Hepatocyte (in vitro differentiated cells): Measurements from ENCODE around the gene YPEL1. TPM values are rescaled to one million over a fixed set of nuclear protein-coding genes. Genes with fewer than 3 reads are reported as not detected.

Source experiments
- DNase-seq: peaks from one replicate; pipeline ENCODE4 v3.0.0-alpha.2; 2016; ENCODE audit warnings: low spot score
- H2AFZ ChIP-seq: fragments of 200-600 bp; sonication (generic); 2 replicates; pipeline ENCODE4 v1.6.0; 2016; ENCODE audit warnings: antibody characterized with exemption, mild to moderate bottlenecking
- H3K27ac ChIP-seq: fragments of 200-600 bp; sonication (generic); 2 replicates; pipeline ENCODE4 v1.5.1; 2016; ENCODE audit warnings: mild to moderate bottlenecking
- H3K27me3 ChIP-seq: fragments of 200-600 bp; sonication (generic); 2 replicates; pipeline ENCODE4 v1.6.1; 2016
- H3K36me3 ChIP-seq: fragments of 200-600 bp; sonication (generic); replicated peaks from 2 replicates; pipeline ENCODE4 v1.5.1; 2016; ENCODE audit warnings: low read depth; ENCODE audit not compliant: insufficient read depth
- H3K4me1 ChIP-seq: fragments of 200-600 bp; sonication (generic); 2 replicates; pipeline ENCODE4 v1.5.1; 2016; ENCODE audit warnings: mild to moderate bottlenecking, moderate library complexity; ENCODE audit not compliant: insufficient read depth
- H3K4me2 ChIP-seq: fragments of 200-600 bp; sonication (generic); 2 replicates; pipeline ENCODE4 v1.6.0; 2016
- H3K4me3 ChIP-seq: fragments of 200-600 bp; sonication (generic); 2 replicates; pipeline ENCODE4 v1.5.1; 2016; ENCODE audit warnings: mild to moderate bottlenecking
- H3K79me2 ChIP-seq: fragments of 200-600 bp; sonication (generic); 2 replicates; pipeline ENCODE4 v1.6.0; 2017; ENCODE audit warnings: mild to moderate bottlenecking
- H3K9me2 ChIP-seq: fragments of 200-600 bp; sonication (generic); replicated peaks from 2 replicates; pipeline ENCODE4 v1.6.0; 2017; ENCODE audit warnings: mild to moderate bottlenecking; ENCODE audit not compliant: insufficient read depth
- H3K9me3 ChIP-seq: fragments of 200-600 bp; sonication (generic); 2 replicates; pipeline ENCODE4 v1.5.1; 2016; ENCODE audit warnings: low read depth, mild to moderate bottlenecking
- H4K20me1 ChIP-seq: fragments of 200-600 bp; sonication (generic); 2 replicates; pipeline ENCODE4 v1.6.0; 2016; ENCODE audit warnings: mild to moderate bottlenecking; ENCODE audit not compliant: insufficient read depth, poor library complexity, severe bottlenecking
- EZH2 ChIP-seq: fragments of 200-600 bp; sonication (generic); IDR thresholded peaks from 2 replicates; pipeline ENCODE4 v1.6.1; 2016; ENCODE audit warnings: antibody characterized with exemption, mild to moderate bottlenecking, borderline replicate concordance
- EZH2phosphoT487 ChIP-seq: fragments of 200-600 bp; sonication (generic); IDR thresholded peaks from one replicate; pipeline ENCODE4 v1.6.1; 2018; ENCODE audit warnings: antibody characterized with exemption, mild to moderate bottlenecking, low read depth, moderate library complexity; ENCODE audit not compliant: unreplicated experiment, severe bottlenecking
- WGBS: methylation state at CpG from one replicate; pipeline ENCODE4 v1.1.6; 2016; ENCODE audit warnings: low lambda C conversion rate; ENCODE audit errors: missing lambda C conversion rate; 5-methylcytosine and 5-hydroxymethylcytosine counted together
- microRNA counts: library from miRNA; unstranded; fragments of <30 nt; microRNA quantifications from one replicate; lab custom pipeline; 2017
- microRNA-seq: library from miRNA; unstranded; fragments of <30 nt; microRNA quantifications from one replicate; pipeline ENCODE4, GENCODE V29; 2017
- polyA plus RNA-seq: library from polyadenylated mRNA; unstranded; fragments of >200 nt; fragmentation: Nextera tagmentation; extraction: Ambion mirVana; gene quantifications from 2 replicates; pipeline ENCODE4 v1.2.1, GENCODE V29; 2016
- small RNA-seq: library from RNA; depleted of rRNA; stranded (forward); fragments of <200 nt; gene quantifications from one replicate; pipeline ENCODE3, GENCODE V24; 2014
- total RNA-seq: library from RNA; depleted of rRNA; stranded (reverse); fragments of >200 nt; gene quantifications from 2 replicates; pipeline ENCODE4 v1.2.3, GENCODE V29; 2014
- TF ChIP-seq, protein P1 (sequence below): fragments of 200-600 bp; sonication (generic); IDR thresholded peaks from 2 replicates; pipeline ENCODE4 v1.5.1; 2016; ENCODE audit warnings: antibody characterized with exemption, mild to moderate bottlenecking; ENCODE audit not compliant: poor library complexity

Gene YPEL1
- total and polyA plus RNA-seq, 2 experiments from 2014 or later, result 2.0 to 3.1 TPM

DNA sequence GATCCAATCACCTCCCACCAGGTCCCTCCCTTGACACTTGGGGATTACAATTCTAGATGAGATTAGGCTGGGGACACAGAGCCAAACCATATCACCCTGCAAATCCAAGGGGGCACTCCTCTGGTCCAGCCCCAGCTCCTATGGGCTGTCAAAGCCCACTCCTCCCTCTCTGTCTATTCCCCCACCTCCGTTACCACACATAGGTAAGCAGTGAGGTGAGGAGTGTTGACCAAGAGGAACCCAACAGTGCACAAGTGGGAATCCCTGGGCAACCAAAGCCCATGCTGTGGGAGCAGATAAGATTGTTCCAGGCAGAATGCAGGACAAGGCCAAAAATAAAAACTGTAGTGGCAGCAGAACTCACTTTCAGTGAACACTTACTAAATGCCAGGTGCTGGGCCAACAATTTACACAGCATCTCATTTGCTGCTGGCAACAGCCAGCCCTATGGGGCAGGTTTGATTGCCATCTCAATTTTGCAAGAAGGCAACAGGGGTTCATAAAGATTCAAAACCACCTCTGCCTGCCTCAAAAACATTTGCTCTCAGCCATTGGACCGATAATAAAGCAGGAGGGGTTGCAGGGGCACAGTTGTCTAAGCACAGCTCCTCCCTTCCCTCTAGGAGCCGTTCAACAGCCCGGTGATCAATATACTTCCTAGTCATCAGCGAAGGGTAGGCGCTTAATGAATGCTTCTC lies 84.6 kb downstream of the YPEL1 start:
- Histone ChIP-seq H2AFZ (peak overlapping the region; percentile 22), H3K4me1 (peaks cover 17% of the 10 kb centered on the region), H3K4me2 (peak overlapping the region; percentile 93), H3K27me3 (no peaks in the 10 kb centered on the region), H3K36me3 (no peaks in the 10 kb centered on the region), H3K9me2 (no peaks in the 10 kb centered on the region), H3K79me2 (peaks cover 3% of the 10 kb centered on the region), H4K20me1 (peaks cover 4% of the 10 kb centered on the region), H3K27ac (peak overlapping the region; percentile 13), H3K9me3 (no peaks in the 10 kb centered on the region), H3K4me3 (peak overlapping the region; percentile 38)
- WGBS, result 11% methylated on average over 6 of the region's 6 CpGs
- TF ChIP-seq EZH2phosphoT487 (no peak), EZH2 (no peak)
- TF ChIP-seq, protein P1, sequence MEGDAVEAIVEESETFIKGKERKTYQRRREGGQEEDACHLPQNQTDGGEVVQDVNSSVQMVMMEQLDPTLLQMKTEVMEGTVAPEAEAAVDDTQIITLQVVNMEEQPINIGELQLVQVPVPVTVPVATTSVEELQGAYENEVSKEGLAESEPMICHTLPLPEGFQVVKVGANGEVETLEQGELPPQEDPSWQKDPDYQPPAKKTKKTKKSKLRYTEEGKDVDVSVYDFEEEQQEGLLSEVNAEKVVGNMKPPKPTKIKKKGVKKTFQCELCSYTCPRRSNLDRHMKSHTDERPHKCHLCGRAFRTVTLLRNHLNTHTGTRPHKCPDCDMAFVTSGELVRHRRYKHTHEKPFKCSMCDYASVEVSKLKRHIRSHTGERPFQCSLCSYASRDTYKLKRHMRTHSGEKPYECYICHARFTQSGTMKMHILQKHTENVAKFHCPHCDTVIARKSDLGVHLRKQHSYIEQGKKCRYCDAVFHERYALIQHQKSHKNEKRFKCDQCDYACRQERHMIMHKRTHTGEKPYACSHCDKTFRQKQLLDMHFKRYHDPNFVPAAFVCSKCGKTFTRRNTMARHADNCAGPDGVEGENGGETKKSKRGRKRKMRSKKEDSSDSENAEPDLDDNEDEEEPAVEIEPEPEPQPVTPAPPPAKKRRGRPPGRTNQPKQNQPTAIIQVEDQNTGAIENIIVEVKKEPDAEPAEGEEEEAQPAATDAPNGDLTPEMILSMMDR, result no peak
- DNase-seq, result peak; percentile 5

DNA sequence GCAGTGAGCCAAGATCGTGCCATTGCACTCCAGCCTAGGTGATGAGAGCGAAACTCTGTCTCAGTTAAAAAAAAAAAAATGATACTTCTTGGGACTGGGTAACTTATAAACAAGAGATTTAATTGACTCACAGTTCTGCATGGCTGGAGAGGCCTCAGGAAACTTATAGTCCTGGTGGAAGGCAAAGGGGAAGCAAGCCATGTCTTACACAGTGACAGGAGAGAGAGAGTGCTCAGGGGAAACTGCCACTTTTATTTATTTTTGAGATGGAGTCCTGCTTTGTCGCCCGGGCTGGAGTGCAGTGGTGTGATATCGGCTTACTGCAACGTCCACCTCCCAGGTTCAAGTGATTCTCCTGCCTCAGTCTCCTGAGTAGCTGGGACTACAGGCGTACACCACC lies 85.3 kb downstream of the YPEL1 start:
- no peak overlapping the region for H3K27ac ChIP-seq
- H4K20me1 ChIP-seq, result peaks cover 4% of the 10 kb centered on the region
- no peaks in the 10 kb centered on the region for H3K36me3 ChIP-seq
- H3K9me3 ChIP-seq, result no peaks in the 10 kb centered on the region
- 82% methylated on average over 7 of the region's 7 CpGs for WGBS
- H2AFZ ChIP-seq, result no peak overlapping the region
- H3K4me1 ChIP-seq, result peaks cover 17% of the 10 kb centered on the region
- TF ChIP-seq, protein P1, result no peak
- TF ChIP-seq EZH2 (no peak), EZH2phosphoT487 (no peak)
- H3K9me2 ChIP-seq, result no peaks in the 10 kb centered on the region
- no peak overlapping the region for H3K4me2 ChIP-seq
- no peak overlapping the region for H3K4me3 ChIP-seq
- H3K27me3 ChIP-seq, result no peaks in the 10 kb centered on the region
- H3K79me2 ChIP-seq, result peaks cover 3% of the 10 kb centered on the region
- DNase-seq, result no peak

MicroRNA genes within 50 kb of the gene (microRNA counts, 767-probe panel; counts per million panel counts)
- not detected for microRNA hsa-miR-130b-3p (lab: Ali Mortazavi, UCI)
- microRNA hsa-miR-301b (lab: Ali Mortazavi, UCI), result not detected

Small RNAs within 50 kb of the gene (microRNA-seq; reads per million reads assigned to microRNA genes)
- gene MIR130B (2,559 reads per million, percentile 85 among the genes with 10 or more reads in this experiment), gene MIR301B (18.3 reads per million, percentile 37 among the genes with 10 or more reads in this experiment)

Small RNAs within 50 kb of the gene (small RNA-seq; reads per million reads assigned to genes)
- 45.1 reads per million, percentile 97 among the genes with 10 or more reads in this experiment for gene MIR301B
- not detected for gene RN7SL280P

Other genes with a start within 250 kb of the YPEL1 start
- 0.30 and 0.32 TPM in 2 replicates for gene RIMBP3C, start 184.3 kb downstream of the YPEL1 start, total RNA-seq
- gene RIMBP3C, start 184.3 kb downstream of the YPEL1 start, polyA plus RNA-seq, result 0.05 TPM in 1 of 2 replicates, not detected in the other
- 49.3 and 52.0 TPM in 2 replicates for gene UBE2L3, start 168.1 kb downstream of the YPEL1 start, total RNA-seq
- 85.7 and 91.0 TPM in 2 replicates for gene UBE2L3, start 168.1 kb downstream of the YPEL1 start, polyA plus RNA-seq
- gene YDJC, start 105.8 kb downstream of the YPEL1 start, total RNA-seq, result 24.1 and 34.6 TPM in 2 replicates
- gene YDJC, start 105.8 kb downstream of the YPEL1 start, polyA plus RNA-seq, result 44.5 and 49.8 TPM in 2 replicates
- 0.20 and 0.30 TPM in 2 replicates for gene CCDC116, start 103.0 kb downstream of the YPEL1 start, total RNA-seq
- 1.3 and 1.5 TPM in 2 replicates for gene CCDC116, start 103.0 kb downstream of the YPEL1 start, polyA plus RNA-seq
- gene SDF2L1, start 93.5 kb downstream of the YPEL1 start, total RNA-seq, result 38.2 and 48.2 TPM in 2 replicates
- gene SDF2L1, start 93.5 kb downstream of the YPEL1 start, polyA plus RNA-seq, result 119 and 139 TPM in 2 replicates
- gene PPIL2, start 69.8 kb downstream of the YPEL1 start, total RNA-seq, result 22.8 and 28.3 TPM in 2 replicates
- 30.0 and 38.6 TPM in 2 replicates for gene PPIL2, start 69.8 kb downstream of the YPEL1 start, polyA plus RNA-seq
- gene MAPK1, start 131.9 kb upstream of the YPEL1 start, total RNA-seq, result 52.2 and 53.4 TPM in 2 replicates
- 66.1 and 74.5 TPM in 2 replicates for gene MAPK1, start 131.9 kb upstream of the YPEL1 start, polyA plus RNA-seq
- gene PPM1F, start 217.1 kb upstream of the YPEL1 start, total RNA-seq, result 13.7 and 17.8 TPM in 2 replicates
- 14.7 and 16.1 TPM in 2 replicates for gene PPM1F, start 217.1 kb upstream of the YPEL1 start, polyA plus RNA-seq
- 23.5 and 26.6 TPM in 2 replicates for gene TOP3B, start 247.0 kb upstream of the YPEL1 start, total RNA-seq
- 30.8 and 45.6 TPM in 2 replicates for gene TOP3B, start 247.0 kb upstream of the YPEL1 start, polyA plus RNA-seq